GM12878 (cell line): ENCODE results near the gene LIMD2. TPM values are rescaled to one million over a fixed set of nuclear protein-coding genes. Genes with fewer than 3 reads are reported as not detected.

Experiments used
- ATAC-seq: fragments of 200-7000 bp; cut with Tn5 transposase; 3 replicates; pipeline ENCODE4 v1.9.1; 2020; ENCODE audit warnings: mild to moderate bottlenecking, moderate library complexity
- BruUV-seq: library from RNA; stranded (reverse); fragments of 400-500 nt; replicated peaks from 2 replicates; lab custom pipeline; 2021; lab: Mats Ljungman, UMichigan
- CTCF ChIA-PET: fragments of 300-600 bp; sonication (Branson Sonifier 250); formaldehyde crosslinking; extraction: SDS; loops from one replicate; lab custom pipeline; 2021; ENCODE audit warnings: inconsistent platforms; lab: Yijun Ruan, JAX
- POLR2A ChIA-PET: fragments of 350-600 bp; formaldehyde crosslinking; extraction: SDS; loops from one replicate; lab custom pipeline; 2021; ENCODE audit warnings: inconsistent platforms; lab: Charles Lee
- RAD21 ChIA-PET: fragments of 300-600 bp; sonication (Branson Sonifier 250); formaldehyde crosslinking; loops from one replicate; lab custom pipeline; 2023; ENCODE audit warnings: antibody characterized with exemption; ENCODE audit not compliant: unreplicated experiment; lab: Charles Lee
- SMC1A ChIA-PET: fragments of 300-600 bp; sonication (Branson Sonifier 250); formaldehyde crosslinking; loops from one replicate; lab custom pipeline; 2023; ENCODE audit not compliant: unreplicated experiment, uncharacterized antibody; lab: Charles Lee
- DNase-seq: peaks from one replicate; pipeline ENCODE4 v3.0.0-alpha.2; 2011; ENCODE audit warnings: low read depth, low spot score
- FAIRE-seq: peaks from 3 replicates; lab custom pipeline; 2011; peaks lifted over from hg19 to GRCh38; lab: Jason Lieb, UNC
- H2AFZ ChIP-seq: 2 replicates; pipeline ENCODE4 v1.6.0; 2011; ENCODE audit warnings: low read depth, low read length, control low read depth; ENCODE audit not compliant: control insufficient read depth
- H3K27ac ChIP-seq: 2 replicates; pipeline ENCODE4 v1.5.1; 2011; ENCODE audit warnings: control low read depth; ENCODE audit not compliant: control insufficient read depth, insufficient read depth
- H3K27me3 ChIP-seq, 2 experiments: replicated peaks in 1 of 2; 2 replicates each; pipeline versions ENCODE4 v1.6.0 to v1.6.1; 2011; ENCODE audit warnings: low read length in 1 of 2; ENCODE audit not compliant: control insufficient read depth in 2 of 2, insufficient read depth in 2 of 2
- H3K36me3 ChIP-seq, 2 experiments: 2 replicates each; pipeline ENCODE4 v1.5.1; 2011; ENCODE audit warnings: low read length in 1 of 2; ENCODE audit not compliant: control insufficient read depth in 2 of 2, insufficient read depth in 2 of 2
- H3K4me1 ChIP-seq: 2 replicates; pipeline ENCODE4 v1.6.1; 2011; ENCODE audit warnings: mild to moderate bottlenecking, low read length, moderate library complexity, mixed read lengths; ENCODE audit not compliant: control insufficient read depth, insufficient read depth
- H3K4me2 ChIP-seq: 2 replicates; pipeline ENCODE4 v1.6.0; 2011; ENCODE audit warnings: control low read depth; ENCODE audit not compliant: control insufficient read depth, insufficient read depth
- H3K4me3 ChIP-seq: fragments of 200-600 bp; sonication (generic); 2 replicates; pipeline ENCODE4 v1.5.1; 2016
- H3K79me2 ChIP-seq: 2 replicates; pipeline ENCODE4 v1.6.0; 2011; ENCODE audit warnings: low read length; ENCODE audit not compliant: control insufficient read depth, insufficient read depth
- H3K9ac ChIP-seq: 2 replicates; pipeline ENCODE4 v1.8.0; 2011; ENCODE audit warnings: low read length, control low read depth, mixed read lengths; ENCODE audit not compliant: control insufficient read depth, insufficient read depth
- H3K9me3 ChIP-seq: replicated peaks from 3 replicates; pipeline ENCODE4 v1.5.1; 2011; ENCODE audit warnings: mild to moderate bottlenecking, low read length; ENCODE audit not compliant: control insufficient read depth, insufficient read depth
- H4K20me1 ChIP-seq: 2 replicates; pipeline ENCODE4 v1.6.0; 2011; ENCODE audit not compliant: control insufficient read depth, insufficient read depth
- EZH2 ChIP-seq: IDR thresholded peaks from 2 replicates; pipeline ENCODE4 v1.6.1; 2012; ENCODE audit warnings: low read depth, mild to moderate bottlenecking, control low read depth, inconsistent platforms, low read length, borderline replicate concordance; ENCODE audit not compliant: control insufficient read depth
- MEF2A ChIP-seq: IDR thresholded peaks from 2 replicates; pipeline ENCODE4 v1.6.1; 2011; ENCODE audit warnings: low read depth, mild to moderate bottlenecking, low read length, moderate library complexity; ENCODE audit not compliant: insufficient read depth
- NFIC ChIP-seq: IDR thresholded peaks from 2 replicates; pipeline ENCODE4 v1.6.1; 2012; ENCODE audit warnings: low read depth, mild to moderate bottlenecking, inconsistent platforms, low read length, moderate library complexity
- RBBP5 ChIP-seq: fragments of 200-600 bp; sonication (generic); conservative IDR thresholded peaks from 2 replicates; pipeline ENCODE4 v1.6.1; 2016
- SUZ12 ChIP-seq: fragments of 200-600 bp; sonication (generic); IDR thresholded peaks from one replicate; pipeline ENCODE4 v1.6.1; 2018; ENCODE audit warnings: antibody characterized with exemption, mild to moderate bottlenecking; ENCODE audit not compliant: unreplicated experiment
- YBX1 ChIP-seq: fragments of 450-650 bp; IDR thresholded peaks from 2 replicates; pipeline ENCODE4 v1.6.1; 2016; ENCODE audit warnings: antibody characterized with exemption
- ZNF274 ChIP-seq: IDR thresholded peaks from one replicate; pipeline ENCODE4 v1.8.0; 2011; ENCODE audit not compliant: insufficient read length, insufficient read depth
- WGBS: methylation state at CpG from one replicate; pipeline ENCODE4 v1.1.6; 2016; ENCODE audit warnings: low lambda C conversion rate; ENCODE audit not compliant: insufficient replicate concordance, insufficient coverage; ENCODE audit errors: missing lambda C conversion rate; 5-methylcytosine and 5-hydroxymethylcytosine counted together
- in situ Hi-C: fragments of 300-500 bp; cut with MboI; formaldehyde crosslinking; loops from 9 replicates; pipeline ENCODE4 v1.14.3; 2018; ENCODE audit warnings: mixed read lengths
- intact Hi-C: fragments of 100-400 bp; cut with micrococcal nuclease; formaldehyde crosslinking; loops from one replicate; pipeline ENCODE4 v1.14.2; 2022; ENCODE audit not compliant: unreplicated experiment
- polyA plus RNA-seq, 11 experiments: library from polyadenylated mRNA; depleted of rRNA in 4 of 11; unstranded in 6 of 11; stranded (reverse) in 5 of 11; fragments of >200 nt; fragmentation: Nextera tagmentation in 4 of 11; fragmentation: Illumina TruSeq in 1 of 11; extraction: Ambion mirVana in 4 of 11; extraction: Trizol in 1 of 11; gene quantifications; 1 replicate in 1 of 11; 2 replicates in 10 of 11; pipeline versions ENCODE4 v1.2.1 to v1.2.3, GENCODE V29; 2011 to 2016; ENCODE audit warnings: inconsistent platforms in 2 of 11, missing spikeins in 2 of 11, low read depth in 1 of 11
- total RNA-seq, 4 experiments: library from RNA; depleted of rRNA in 3 of 4; stranded (reverse); fragments of >200 nt in 3 of 4; fragmentation: Illumina TruSeq in 1 of 4; extraction: Trizol in 1 of 4; gene quantifications; 2 replicates each; pipeline versions ENCODE4 v1.2.1 to v1.2.3, GENCODE V29; 2013 to 2021
- TF ChIP-seq, protein P1 (sequence below): fragments of 150-350 bp; IDR thresholded peaks from 2 replicates; pipeline ENCODE4 v1.6.1; 2014; ENCODE audit warnings: mild to moderate bottlenecking, low read depth, low read length
- TF ChIP-seq, protein P2 (sequence below): fragments of 450-650 bp; IDR thresholded peaks from 2 replicates; pipeline ENCODE4 v1.6.1; 2018; ENCODE audit warnings: mild to moderate bottlenecking, low read depth, moderate library complexity; ENCODE audit not compliant: partially characterized antibody
- TF ChIP-seq, protein P3 (sequence below): fragments of 450-650 bp; conservative IDR thresholded peaks from 2 replicates; pipeline ENCODE4 v1.6.1; 2017; ENCODE audit warnings: mild to moderate bottlenecking, moderate library complexity
- TF ChIP-seq, protein P4 (sequence below): IDR thresholded peaks from 2 replicates; pipeline ENCODE4 v1.6.1; 2012; ENCODE audit warnings: mild to moderate bottlenecking, low read depth, low read length

The LIMD2 gene
- total and polyA plus RNA-seq, 10 of the 15 experiments (the other 5 are each of a cell fraction or from before 2014, with no cell fraction given), result 1.1 to 339 (median 181) TPM

DNA sequence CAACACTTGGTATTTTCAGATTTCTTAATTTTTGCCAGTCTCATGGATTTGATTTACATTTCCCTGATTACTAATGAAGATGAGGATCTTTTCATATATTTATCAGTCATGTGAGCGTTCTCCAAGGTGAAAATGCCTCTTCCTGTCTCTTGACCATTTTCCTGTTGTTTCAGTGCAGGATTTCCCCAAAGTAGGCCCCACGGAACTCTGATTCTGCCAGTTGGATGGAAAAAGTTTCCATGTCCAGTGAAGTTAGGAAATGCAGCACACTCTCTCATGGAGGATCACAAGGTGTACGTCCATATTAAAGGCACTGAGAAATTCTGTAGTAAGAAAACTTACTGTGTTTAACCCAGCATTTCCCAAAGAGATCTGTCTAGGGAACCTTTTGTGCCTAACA, 16.5 kb upstream of the LIMD2 start (continued):
- TF ChIP-seq, protein P1, sequence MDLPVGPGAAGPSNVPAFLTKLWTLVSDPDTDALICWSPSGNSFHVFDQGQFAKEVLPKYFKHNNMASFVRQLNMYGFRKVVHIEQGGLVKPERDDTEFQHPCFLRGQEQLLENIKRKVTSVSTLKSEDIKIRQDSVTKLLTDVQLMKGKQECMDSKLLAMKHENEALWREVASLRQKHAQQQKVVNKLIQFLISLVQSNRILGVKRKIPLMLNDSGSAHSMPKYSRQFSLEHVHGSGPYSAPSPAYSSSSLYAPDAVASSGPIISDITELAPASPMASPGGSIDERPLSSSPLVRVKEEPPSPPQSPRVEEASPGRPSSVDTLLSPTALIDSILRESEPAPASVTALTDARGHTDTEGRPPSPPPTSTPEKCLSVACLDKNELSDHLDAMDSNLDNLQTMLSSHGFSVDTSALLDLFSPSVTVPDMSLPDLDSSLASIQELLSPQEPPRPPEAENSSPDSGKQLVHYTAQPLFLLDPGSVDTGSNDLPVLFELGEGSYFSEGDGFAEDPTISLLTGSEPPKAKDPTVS, result no peak
- TF ChIP-seq SUZ12, result no peak

DNA sequence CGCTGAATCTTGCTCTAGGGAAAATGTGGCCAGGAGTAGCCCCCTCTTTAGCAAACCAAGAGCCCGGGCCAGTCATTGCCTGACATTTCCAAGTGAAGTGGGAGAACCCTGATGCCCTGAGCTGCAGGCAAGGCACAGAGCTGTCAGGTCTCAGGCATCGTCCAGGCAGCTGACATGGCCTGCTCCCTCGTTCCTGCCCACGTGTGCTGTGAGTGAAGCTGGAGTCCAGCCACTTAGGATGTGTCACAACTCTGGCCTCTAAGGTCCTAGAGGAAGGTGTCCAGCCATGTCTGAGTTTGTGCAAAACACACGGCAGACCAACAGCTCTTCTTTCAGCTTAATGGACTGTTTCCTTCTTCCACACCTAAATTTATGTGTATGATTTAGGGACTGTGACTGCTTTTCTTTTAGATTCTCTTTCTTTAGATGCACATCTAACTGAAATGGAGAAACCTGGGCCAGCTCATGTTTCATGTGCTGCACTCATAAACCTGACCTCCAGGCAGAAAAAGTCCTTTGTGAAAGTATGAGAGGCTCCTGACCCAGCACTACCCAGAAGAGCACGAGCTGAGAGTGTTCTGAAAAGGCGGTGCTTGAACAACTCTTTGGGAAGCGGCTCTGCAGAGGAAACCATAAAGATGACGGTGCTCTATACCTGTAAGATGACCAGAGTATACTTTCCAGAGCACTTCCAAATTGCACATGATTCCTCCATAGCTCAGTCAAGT, 14.8 kb upstream of the LIMD2 start:
- no peak overlapping the region for H2AFZ ChIP-seq
- in situ Hi-C loops, result no loop called here
- H3K27me3 ChIP-seq, result no peaks in the 10 kb centered on the region
- no peaks in the 10 kb centered on the region for H3K79me2 ChIP-seq
- H3K27ac ChIP-seq, result no peak overlapping the region
- H3K4me2 ChIP-seq, result no peak overlapping the region
- H3K36me3 ChIP-seq, result peaks cover 3 to 21% of the 10 kb centered on the region in 2 experiments
- no peaks in the 10 kb centered on the region for H4K20me1 ChIP-seq
- DNase-seq (no peak), FAIRE-seq (no peak), ATAC-seq (no peak)
- intact Hi-C loops, result no loop called here
- RAD21 ChIA-PET, result interaction anchor here (1.5 kb wide), 1 partner anchor 289 kb away, joined by 4 read pairs; no protein-coding TSS in a partner anchor
- SMC1A ChIA-PET, result interaction anchor here (1.4 to 1.5 kb wide), 2 partner anchors 27 to 95 kb away, joined by 3 read pairs; partner anchors contain the start of gene STRADA
- no TSS peak for BruUV-seq
- WGBS, result 89% methylated on average over 10 of the region's 10 CpGs
- no peaks in the 10 kb centered on the region for H3K9me3 ChIP-seq
- H3K9ac ChIP-seq, result no peak overlapping the region
- no peak overlapping the region for H3K4me3 ChIP-seq
- POLR2A ChIA-PET, result no interaction called here
- H3K4me1 ChIP-seq, result no peaks in the 10 kb centered on the region
- CTCF ChIA-PET, result interaction anchor here (1.5 kb wide), 1 partner anchor 103 kb away, joined by 5 read pairs; no protein-coding TSS in a partner anchor
- TF ChIP-seq ZNF274 (no peak), RBBP5 (no peak), NFIC (no peak), YBX1 (no peak), EZH2 (no peak), MEF2A (no peak)
- TF ChIP-seq, protein P2, sequence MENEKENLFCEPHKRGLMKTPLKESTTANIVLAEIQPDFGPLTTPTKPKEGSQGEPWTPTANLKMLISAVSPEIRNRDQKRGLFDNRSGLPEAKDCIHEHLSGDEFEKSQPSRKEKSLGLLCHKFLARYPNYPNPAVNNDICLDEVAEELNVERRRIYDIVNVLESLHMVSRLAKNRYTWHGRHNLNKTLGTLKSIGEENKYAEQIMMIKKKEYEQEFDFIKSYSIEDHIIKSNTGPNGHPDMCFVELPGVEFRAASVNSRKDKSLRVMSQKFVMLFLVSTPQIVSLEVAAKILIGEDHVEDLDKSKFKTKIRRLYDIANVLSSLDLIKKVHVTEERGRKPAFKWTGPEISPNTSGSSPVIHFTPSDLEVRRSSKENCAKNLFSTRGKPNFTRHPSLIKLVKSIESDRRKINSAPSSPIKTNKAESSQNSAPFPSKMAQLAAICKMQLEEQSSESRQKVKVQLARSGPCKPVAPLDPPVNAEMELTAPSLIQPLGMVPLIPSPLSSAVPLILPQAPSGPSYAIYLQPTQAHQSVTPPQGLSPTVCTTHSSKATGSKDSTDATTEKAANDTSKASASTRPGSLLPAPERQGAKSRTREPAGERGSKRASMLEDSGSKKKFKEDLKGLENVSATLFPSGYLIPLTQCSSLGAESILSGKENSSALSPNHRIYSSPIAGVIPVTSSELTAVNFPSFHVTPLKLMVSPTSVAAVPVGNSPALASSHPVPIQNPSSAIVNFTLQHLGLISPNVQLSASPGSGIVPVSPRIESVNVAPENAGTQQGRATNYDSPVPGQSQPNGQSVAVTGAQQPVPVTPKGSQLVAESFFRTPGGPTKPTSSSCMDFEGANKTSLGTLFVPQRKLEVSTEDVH, result no peak
- TF ChIP-seq, protein P3, sequence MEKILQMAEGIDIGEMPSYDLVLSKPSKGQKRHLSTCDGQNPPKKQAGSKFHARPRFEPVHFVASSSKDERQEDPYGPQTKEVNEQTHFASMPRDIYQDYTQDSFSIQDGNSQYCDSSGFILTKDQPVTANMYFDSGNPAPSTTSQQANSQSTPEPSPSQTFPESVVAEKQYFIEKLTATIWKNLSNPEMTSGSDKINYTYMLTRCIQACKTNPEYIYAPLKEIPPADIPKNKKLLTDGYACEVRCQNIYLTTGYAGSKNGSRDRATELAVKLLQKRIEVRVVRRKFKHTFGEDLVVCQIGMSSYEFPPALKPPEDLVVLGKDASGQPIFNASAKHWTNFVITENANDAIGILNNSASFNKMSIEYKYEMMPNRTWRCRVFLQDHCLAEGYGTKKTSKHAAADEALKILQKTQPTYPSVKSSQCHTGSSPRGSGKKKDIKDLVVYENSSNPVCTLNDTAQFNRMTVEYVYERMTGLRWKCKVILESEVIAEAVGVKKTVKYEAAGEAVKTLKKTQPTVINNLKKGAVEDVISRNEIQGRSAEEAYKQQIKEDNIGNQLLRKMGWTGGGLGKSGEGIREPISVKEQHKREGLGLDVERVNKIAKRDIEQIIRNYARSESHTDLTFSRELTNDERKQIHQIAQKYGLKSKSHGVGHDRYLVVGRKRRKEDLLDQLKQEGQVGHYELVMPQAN, result no peak
- TF ChIP-seq, protein P4, sequence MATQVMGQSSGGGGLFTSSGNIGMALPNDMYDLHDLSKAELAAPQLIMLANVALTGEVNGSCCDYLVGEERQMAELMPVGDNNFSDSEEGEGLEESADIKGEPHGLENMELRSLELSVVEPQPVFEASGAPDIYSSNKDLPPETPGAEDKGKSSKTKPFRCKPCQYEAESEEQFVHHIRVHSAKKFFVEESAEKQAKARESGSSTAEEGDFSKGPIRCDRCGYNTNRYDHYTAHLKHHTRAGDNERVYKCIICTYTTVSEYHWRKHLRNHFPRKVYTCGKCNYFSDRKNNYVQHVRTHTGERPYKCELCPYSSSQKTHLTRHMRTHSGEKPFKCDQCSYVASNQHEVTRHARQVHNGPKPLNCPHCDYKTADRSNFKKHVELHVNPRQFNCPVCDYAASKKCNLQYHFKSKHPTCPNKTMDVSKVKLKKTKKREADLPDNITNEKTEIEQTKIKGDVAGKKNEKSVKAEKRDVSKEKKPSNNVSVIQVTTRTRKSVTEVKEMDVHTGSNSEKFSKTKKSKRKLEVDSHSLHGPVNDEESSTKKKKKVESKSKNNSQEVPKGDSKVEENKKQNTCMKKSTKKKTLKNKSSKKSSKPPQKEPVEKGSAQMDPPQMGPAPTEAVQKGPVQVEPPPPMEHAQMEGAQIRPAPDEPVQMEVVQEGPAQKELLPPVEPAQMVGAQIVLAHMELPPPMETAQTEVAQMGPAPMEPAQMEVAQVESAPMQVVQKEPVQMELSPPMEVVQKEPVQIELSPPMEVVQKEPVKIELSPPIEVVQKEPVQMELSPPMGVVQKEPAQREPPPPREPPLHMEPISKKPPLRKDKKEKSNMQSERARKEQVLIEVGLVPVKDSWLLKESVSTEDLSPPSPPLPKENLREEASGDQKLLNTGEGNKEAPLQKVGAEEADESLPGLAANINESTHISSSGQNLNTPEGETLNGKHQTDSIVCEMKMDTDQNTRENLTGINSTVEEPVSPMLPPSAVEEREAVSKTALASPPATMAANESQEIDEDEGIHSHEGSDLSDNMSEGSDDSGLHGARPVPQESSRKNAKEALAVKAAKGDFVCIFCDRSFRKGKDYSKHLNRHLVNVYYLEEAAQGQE, result no peak
